Muscle of back (tissue), 13 donors: ENCODE measurements around the gene KLHL9. TPM values are rescaled to one million over a fixed set of nuclear protein-coding genes. Genes with fewer than 3 reads are reported as not detected.
"Not testable (repeated sequence)": the region's sequence is repeated elsewhere in the genome, so short reads cannot be mapped to it uniquely, and the experiment has no call there.

Source experiments
- DNase-seq, 3 donors: peaks; one replicate each; pipeline versions ENCODE4 v3.0.0 to v3.0.0-alpha.2; 2013
- long read RNA-seq, 9 donors: transcript quantifications; one replicate each; lab custom pipeline, GENCODE V29; 2026
- polyA plus RNA-seq, 10 donors: library from polyadenylated mRNA; unstranded; fragments of 120-200 nt; gene quantifications; one replicate each; pipeline ENCODE4 v1.2.1, GENCODE V29; 2013; ENCODE audit not compliant: insufficient read length in 10 of 10

Gene KLHL9
- 10 to 100 TPM; 21.1 to 29.9 (median 25.3) TPM for polyA plus RNA-seq
- long read RNA-seq, donor 1, full-length matches to known transcripts, result 26 of 26 reads
- long read RNA-seq, donor 1, partial matches to known transcripts, result 0 of 26 reads
- long read RNA-seq, donor 1, other reads (novel, unspliced or antisense), result 0 of 26 reads
- long read RNA-seq, donor 2, full-length matches to known transcripts, result 13 of 13 reads
- long read RNA-seq, donor 2, partial matches to known transcripts, result 0 of 13 reads
- long read RNA-seq, donor 2, other reads (novel, unspliced or antisense), result 0 of 13 reads
- long read RNA-seq, donor 3, result 0 reads
- long read RNA-seq, donor 4, full-length matches to known transcripts, result 18 of 18 reads
- long read RNA-seq, donor 4, partial matches to known transcripts, result 0 of 18 reads
- long read RNA-seq, donor 4, other reads (novel, unspliced or antisense), result 0 of 18 reads
- long read RNA-seq, donor 5, full-length matches to known transcripts, result 19 of 19 reads
- long read RNA-seq, donor 5, partial matches to known transcripts, result 0 of 19 reads
- long read RNA-seq, donor 5, other reads (novel, unspliced or antisense), result 0 of 19 reads
- long read RNA-seq, donor 6, full-length matches to known transcripts, result 25 of 25 reads
- long read RNA-seq, donor 6, partial matches to known transcripts, result 0 of 25 reads
- long read RNA-seq, donor 6, other reads (novel, unspliced or antisense), result 0 of 25 reads
- long read RNA-seq, donor 7, full-length matches to known transcripts, result 20 of 20 reads
- long read RNA-seq, donor 7, partial matches to known transcripts, result 0 of 20 reads
- long read RNA-seq, donor 7, other reads (novel, unspliced or antisense), result 0 of 20 reads
- long read RNA-seq, donor 8, full-length matches to known transcripts, result 37 of 37 reads
- long read RNA-seq, donor 8, partial matches to known transcripts, result 0 of 37 reads
- long read RNA-seq, donor 8, other reads (novel, unspliced or antisense), result 0 of 37 reads
- long read RNA-seq, donor 9, full-length matches to known transcripts, result 3 of 3 reads
- long read RNA-seq, donor 9, partial matches to known transcripts, result 0 of 3 reads
- long read RNA-seq, donor 9, other reads (novel, unspliced or antisense), result 0 of 3 reads

- peak; percentile 94 to 98 (median 95) for DNase-seq
These were observed at the start of gene KLHL9 for GRCh38 chr9:21334701-21335632. Gene KLHL9 (minus strand): TSS chr9:21335404. CDS start chr9:21334859, 545 bp downstream.

DNA sequence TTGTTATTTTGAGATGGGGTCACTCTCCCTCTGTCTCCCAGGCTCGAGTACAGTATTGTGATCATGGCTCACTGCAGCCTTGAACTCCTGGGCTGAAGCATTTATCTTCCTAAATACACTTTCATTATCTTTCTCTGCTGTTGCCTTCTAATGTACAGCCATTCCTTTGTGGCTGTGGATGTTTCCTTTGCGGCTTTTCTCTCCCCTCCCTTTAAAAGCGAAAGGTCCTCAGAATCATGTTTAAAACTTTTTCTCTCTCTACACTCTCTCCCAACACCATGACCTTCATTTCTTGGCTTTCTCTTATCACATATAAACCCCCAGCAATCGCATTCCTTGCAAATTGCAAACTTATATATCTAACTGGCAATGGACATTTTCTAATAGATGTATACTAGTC lies 48.4 kb upstream of the KLHL9 start:
- DNase-seq, result no peak

DNA sequence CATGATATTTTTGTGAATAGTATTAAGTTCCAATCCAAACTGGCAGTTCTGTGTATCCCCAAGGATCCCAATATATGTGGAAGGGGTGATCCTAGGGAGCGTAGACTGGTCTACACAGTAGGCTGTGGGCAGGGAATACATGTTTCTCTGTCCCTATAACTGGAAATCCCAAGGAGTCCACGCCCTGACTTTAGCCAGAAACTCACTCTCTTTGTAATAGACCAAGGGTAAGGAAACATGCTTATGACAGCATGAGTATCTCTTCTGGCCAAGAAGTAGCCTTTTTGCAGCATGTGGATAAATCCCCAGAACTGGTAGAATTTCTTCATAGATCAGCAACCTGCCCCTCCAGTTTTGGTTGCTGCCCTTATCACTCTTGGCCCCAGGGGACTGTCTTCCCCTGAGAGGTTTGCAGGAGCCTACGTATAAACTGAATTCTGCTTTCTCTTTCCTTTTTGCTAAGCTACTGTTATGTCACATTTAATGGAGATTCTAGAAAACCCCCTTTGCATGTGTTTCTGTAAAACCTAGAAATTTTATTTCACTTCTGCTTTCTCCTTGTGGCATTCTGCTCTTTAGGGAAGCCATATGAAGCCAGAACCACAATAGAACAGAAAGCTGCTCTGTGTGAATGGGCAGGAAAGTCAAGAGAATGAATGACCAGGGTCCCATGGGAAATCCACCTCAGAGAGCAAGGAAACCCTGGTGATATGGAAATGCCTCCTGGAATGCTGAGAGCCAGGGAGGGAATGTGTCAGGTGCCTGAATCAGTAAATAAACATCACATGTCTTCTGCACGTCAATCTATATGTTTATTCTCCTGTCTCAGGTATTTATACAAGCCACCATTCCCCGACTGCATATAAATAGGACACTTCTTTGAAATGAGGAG lies 46.5 kb upstream of the KLHL9 start:
- DNase-seq, result peak in 1 of 3 donors; percentile 11

GRCh38 chr9:21371467-21371866 lies 36.3 kb upstream of the KLHL9 start:
- DNase-seq, result not testable (repeated sequence)

GRCh38 chr9:21367957-21368356 lies 32.8 kb upstream of the KLHL9 start, which contains the start of gene IFNA13:
Gene IFNA13 (minus strand): TSS chr9:21368057. CDS start chr9:21368010, 47 bp downstream.
- no peak for DNase-seq

- DNase-seq, result not testable (repeated sequence)
These were observed 32.0 kb upstream of the KLHL9 start for GRCh38 chr9:21367169-21367568.

GRCh38 chr9:21362287-21362686 lies 27.1 kb upstream of the KLHL9 start:
- DNase-seq, result no peak

DNA sequence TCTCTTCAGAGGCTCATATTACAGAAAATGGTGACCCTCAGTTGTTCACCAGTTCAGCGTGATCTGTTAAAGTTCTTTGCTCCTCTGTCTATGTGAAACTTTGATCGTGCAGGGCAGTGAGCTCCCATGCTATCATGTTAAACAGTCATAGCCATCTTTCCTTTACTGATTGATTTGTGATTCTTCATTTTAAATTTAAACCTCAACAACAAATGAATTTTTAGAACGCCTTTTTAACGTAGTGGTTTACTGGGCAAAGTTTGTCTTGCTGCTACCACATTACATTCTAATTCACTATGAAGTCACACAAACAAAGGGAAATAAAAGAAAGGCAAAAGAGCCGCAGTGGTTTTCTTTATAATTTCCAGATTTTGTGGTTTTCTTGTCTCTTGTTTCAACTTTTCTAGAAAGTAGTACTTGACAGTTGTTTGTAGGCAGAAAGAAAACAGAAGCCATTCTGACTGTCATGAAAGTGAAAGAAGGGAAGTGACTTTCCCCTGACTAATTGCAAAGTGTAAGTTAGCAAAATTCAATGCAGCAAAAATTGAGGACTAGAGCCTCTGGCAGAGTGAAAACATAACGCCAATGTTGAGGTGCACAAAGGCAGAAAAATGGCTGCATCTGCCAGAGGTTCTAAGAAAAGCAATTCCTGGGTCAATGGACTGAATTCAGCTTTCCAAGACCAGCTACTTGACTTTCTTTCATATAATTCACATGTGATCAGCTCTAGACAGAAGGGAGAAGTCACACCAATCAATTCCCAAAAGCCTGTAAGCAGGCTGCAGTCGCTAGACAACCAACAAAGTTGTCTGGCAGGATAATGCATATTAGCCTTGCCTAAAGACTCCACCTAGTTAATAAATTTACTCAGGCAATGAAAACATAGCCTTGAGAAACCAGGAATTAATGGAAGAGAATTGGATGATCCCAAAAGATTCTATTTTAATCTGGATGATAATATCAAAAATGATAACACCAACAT lies 22.6 kb upstream of the KLHL9 start:
- peak in 1 of 3 donors; percentile 3 for DNase-seq

DNA sequence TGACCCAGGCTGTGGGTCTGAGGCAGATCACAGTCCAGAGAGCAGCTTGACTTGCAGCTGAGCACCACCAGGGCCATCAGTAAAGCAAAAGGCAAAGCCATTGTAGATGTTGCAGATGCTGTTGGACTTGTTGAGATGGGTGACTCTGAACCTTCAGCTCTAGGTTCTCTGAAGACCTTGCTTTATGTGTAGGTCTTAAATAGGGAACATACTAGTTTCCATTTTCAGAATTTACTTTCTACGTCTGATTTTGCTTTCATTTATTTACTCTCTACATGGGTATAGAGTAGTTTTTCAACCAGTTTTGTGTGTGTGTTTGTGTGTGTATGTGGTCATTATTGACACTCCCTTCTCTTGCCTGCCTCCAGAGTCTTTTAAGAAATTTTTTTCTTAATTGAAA lies 15.6 kb upstream of the KLHL9 start, which contains the start of gene IFNA6:
TSS of gene IFNA6 (minus strand) at position 101 of the 400 bp plus-strand sequence. CDS start at position 101, 0 bp downstream.
- no peak for DNase-seq

- no peak for DNase-seq
These were observed 13.3 kb upstream of the KLHL9 start for GRCh38 chr9:21348430-21348970.

DNA sequence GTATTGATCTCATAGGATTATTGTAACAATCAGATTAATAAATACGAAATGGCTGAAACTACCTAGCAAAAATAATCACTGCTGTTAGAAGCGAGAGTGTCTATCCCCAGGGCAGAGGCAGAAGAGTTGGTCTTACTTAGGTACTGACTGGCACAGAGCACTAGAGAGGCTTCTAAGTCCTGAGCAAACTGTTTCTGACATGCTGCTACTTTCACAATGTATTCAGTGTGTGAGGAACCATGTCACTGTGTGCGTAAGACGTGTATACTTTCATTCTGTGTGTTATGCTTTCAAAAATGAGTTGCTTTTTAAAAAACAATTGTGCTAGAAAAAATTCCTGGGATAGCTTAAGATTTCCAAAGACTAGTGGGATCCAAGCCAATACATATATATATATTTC lies 5.5 kb upstream of the KLHL9 start:
- DNase-seq, result no peak

DNA sequence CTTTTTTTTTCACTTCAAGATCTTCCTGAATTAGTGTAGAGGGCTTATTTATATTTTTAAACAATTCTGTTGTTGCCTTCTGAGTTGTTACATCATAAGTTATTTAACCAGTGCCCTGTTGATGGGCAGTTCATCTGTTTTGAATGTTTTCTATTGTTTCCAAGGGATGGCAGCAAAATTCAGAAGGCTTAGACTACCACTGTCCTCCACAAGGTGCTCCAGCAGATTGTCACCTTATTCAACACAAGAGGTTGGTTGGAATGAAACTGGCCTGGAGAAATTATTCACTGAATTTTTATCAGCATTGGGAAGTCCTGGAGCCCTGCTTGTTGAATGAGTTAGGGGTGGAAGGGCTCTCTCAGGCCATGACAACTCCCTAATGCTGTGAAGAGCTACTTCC lies 1.3 kb upstream of the KLHL9 start:
- no peak for DNase-seq

DNA sequence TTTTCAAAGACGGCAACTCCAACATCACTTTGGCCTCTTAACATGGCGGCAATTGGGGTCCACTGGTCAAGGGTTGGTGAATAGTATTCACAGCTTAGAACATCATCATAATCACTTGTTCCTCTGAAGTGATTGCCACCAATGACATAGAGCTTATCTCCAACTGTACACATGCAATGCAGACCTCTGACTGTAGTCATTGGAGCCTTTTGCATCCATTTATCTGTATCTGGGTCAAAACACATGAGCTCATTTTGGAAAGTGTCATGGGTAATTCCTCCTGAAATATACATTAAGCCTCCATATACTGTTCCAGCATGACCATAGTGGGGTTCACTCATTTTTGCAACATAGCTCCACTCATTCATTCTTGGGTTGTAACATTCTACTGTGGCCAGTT lies 2.0 kb downstream of the KLHL9 start:
- no peak for DNase-seq

DNA sequence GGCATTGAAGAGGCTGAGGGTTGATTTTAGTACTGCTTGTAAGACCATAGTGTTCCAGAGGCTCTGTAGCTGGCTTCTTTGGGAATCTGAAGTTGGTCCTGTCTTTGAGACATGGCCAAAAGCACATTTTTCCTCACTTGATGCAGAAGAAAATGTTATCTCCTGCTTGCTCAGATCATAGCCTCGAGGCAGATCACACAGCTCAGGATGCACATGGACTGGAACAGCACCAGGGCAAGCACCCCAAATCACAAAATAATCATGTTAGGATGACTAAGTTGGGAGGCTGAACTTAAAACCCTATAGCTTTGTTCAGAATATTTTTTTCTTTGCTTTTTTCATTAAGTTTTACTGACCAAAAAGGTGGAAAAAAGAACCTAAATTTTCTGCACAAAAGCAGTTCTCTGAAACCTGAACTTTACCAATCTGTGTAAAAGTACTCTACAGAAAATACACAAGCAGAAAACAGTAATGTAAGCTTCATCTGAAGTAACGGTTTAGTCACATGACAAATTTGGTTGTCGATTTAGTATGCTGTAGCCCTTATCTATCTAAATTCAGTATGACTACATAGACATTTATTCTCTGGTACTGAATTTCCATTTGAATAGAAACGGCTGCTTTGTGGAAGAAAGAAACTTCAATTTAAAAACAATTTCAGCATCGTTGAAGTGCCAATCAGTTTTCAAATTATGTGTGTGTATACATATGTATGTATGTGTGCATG lies 3.4 kb downstream of the KLHL9 start:
- no peak for DNase-seq

DNA sequence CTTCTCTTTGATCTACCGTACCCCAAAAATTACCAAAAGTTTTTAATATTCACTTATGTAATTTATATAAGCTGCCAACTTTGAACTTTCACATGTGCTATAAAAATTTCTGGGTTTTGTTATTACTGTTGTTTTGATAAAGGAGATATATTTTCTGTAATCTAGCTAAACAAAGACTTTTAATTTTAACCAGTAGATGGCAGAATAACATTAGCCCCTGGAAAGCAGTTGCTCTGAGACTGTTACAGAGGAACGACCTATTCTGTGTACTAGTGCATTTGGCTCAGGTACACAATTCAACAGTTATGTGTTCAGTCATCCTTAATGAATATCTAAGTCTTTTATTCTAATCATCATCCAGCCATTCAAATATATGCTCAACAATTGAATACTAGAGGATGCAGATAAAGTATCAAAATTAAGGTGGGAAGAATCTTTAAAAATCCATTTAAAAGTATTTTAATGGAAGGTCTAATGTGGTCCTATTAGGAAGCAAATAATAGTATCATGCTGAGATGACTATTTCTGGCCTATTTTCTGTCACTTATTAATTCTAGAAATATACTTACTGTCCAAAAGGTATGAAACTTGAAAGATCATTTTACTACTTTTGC lies 8.6 kb downstream of the KLHL9 start:
- peak in 2 of 3 donors; percentile 23 to 55 for DNase-seq

- no peak for DNase-seq
These were observed 11.2 kb downstream of the KLHL9 start for GRCh38 chr9:21324047-21324446.

- DNase-seq, result no peak
These were observed 12.2 kb downstream of the KLHL9 start for GRCh38 chr9:21322911-21323461.
